ENCODE results near the gene WIPI1. TPM values are rescaled to one million over a fixed set of nuclear protein-coding genes. Genes with fewer than 3 reads are reported as not detected.

WIPI1 gene
- total RNA-seq, 4 donors from 2014 or later, result 71.4 to 131 (median 77.2) TPM

DNA sequence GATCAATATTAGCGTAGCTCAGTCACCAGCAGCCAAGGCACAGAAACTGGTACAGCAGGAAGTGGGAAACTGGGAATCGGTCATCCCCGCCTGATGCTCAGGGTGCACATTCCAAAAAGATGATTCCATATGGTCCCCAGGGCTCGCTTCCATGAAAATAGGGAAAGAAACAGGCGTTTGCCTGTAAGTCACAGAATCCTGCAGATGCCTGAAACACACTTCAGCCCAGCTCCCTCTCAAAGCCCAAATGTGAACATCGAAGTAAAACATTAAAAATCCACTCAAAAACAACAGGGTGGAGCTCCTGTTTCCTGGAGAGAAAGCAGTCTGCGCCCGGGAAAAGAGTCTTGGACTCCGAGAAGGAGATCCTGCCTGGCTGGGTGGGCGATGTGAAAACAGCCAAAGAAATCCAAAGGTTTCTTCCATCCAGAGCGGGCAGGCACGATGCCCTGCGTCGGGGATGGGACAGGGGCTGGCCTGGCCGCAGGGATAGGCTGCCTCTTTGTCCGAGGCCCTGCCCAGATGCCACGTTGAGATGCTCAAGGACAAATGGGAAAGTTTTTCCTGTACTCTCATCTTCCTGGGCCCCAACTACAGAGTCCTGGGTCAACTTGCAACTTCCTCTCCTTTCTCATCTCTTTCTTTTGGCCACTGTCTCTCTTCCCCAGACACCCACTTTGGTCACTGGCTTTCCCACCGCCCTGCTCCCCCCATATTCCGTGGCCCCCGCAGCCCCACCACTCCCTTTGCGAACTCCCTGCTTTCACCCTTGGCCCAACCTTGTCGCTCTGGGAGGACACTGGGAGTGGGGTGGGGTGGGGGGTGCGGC lies 743 bp downstream of the WIPI1 start:
- peak in 1 of 2 donors; percentile 64 for TF ChIP-seq EP300 (IDR thresholded peaks at IDR 0.05)
- TF ChIP-seq, protein P1, sequence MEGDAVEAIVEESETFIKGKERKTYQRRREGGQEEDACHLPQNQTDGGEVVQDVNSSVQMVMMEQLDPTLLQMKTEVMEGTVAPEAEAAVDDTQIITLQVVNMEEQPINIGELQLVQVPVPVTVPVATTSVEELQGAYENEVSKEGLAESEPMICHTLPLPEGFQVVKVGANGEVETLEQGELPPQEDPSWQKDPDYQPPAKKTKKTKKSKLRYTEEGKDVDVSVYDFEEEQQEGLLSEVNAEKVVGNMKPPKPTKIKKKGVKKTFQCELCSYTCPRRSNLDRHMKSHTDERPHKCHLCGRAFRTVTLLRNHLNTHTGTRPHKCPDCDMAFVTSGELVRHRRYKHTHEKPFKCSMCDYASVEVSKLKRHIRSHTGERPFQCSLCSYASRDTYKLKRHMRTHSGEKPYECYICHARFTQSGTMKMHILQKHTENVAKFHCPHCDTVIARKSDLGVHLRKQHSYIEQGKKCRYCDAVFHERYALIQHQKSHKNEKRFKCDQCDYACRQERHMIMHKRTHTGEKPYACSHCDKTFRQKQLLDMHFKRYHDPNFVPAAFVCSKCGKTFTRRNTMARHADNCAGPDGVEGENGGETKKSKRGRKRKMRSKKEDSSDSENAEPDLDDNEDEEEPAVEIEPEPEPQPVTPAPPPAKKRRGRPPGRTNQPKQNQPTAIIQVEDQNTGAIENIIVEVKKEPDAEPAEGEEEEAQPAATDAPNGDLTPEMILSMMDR (IDR thresholded peaks at IDR 0.05), result peak in 1 of 5 experiments; percentile 3
- TF ChIP-seq POLR2A (IDR thresholded peaks at IDR 0.05), result peak; percentile 26 to 39
- peaks cover 0 to 11% (median 0%) of the 10 kb centered on the region in 3 donors for H3K36me3 ChIP-seq
- H3K9me3 ChIP-seq, result no peaks in the 10 kb centered on the region
- 4 to 8% methylated on average over 23 of the region's 23 CpGs for WGBS, 2 donors
- H3K4me1 ChIP-seq, result peaks cover 0 to 57% (median 32%) of the 10 kb centered on the region in 4 donors
- peak; percentile 80 to 82 for DNase-seq (ENCODE audit: low spot score in 2 of 2)
- peak overlapping the region; percentile 97 to 99 (median 98) for H3K27ac ChIP-seq
- H3K27me3 ChIP-seq, result no peaks in the 10 kb centered on the region
- H3K4me3 ChIP-seq, result peak overlapping the region; percentile 68 to 94 (median 85)

DNA sequence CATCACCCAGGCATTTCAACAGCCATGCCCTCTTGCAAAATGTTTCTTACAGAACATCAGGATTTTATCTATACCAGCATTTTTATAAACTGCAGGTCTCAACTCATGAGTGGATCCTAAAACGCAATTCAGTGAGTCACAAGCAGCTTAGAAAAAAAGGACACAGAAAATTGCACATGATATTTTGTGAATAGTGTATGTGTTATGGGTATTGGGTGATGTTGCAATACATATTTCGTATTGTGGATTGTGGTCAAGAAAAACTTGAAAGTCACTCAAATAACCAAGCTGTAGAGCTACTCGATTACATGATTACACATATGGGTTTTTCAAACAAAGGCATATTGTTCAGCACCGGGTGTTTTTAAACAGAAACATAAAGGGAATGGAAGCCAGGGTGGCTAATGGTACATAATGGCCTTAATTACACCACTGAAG lies 1.4 kb downstream of the WIPI1 start:
- 12% methylated on average over 4 of the region's 4 CpGs for WGBS, 2 donors
- peak overlapping the region; percentile 68 to 94 (median 85) for H3K4me3 ChIP-seq
- H3K4me1 ChIP-seq, result peaks cover 0 to 60% (median 34%) of the 10 kb centered on the region in 4 donors
- peaks cover 0 to 15% (median 0%) of the 10 kb centered on the region in 3 donors for H3K36me3 ChIP-seq
- no peak for DNase-seq (ENCODE audit: low spot score in 2 of 2)
- H3K9me3 ChIP-seq, result no peaks in the 10 kb centered on the region
- TF ChIP-seq, protein P1 (IDR thresholded peaks at IDR 0.05), result peak in 1 of 5 experiments; percentile 7
- TF ChIP-seq EP300 (IDR thresholded peaks at IDR 0.05) (peak; percentile 77 to 85), POLR2A (IDR thresholded peaks at IDR 0.05) (no peak)
- H3K27me3 ChIP-seq, result no peaks in the 10 kb centered on the region
- peak overlapping the region; percentile 97 to 99 (median 98) for H3K27ac ChIP-seq

DNA sequence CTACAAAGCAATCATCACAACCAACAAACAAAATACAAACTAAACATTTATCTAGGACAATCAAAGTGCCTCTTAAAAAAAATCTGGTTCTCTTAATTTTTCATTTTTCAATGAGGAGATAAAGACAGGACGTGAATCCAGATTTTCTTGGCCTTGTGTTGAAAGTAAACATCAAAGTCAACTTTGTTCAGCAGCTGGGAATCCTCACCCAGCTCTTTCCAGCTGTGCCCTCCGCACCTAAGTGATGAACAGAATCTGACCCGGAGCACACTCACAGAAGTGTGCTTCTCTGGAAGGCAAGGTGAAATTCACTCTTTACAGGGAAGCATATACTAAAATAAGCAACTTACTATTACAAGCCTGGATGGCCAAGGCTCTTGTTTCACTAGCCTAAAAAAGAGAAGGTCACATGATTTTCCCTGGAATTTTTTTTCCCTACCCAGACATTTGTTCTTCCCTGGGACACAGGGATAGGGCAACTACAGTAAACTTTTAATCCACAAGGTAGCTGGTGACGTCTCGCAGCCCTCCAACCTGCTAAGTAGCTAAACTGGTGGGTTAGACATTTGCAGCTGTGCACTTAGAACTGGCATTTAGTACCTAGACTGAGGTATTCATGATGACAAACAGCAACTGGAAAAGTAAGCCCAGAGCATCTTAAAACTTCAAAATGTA lies 3.2 kb downstream of the WIPI1 start:
- Histone ChIP-seq H3K36me3 (peaks cover 0 to 33% (median 13%) of the 10 kb centered on the region in 3 donors), H3K27ac (peak overlapping the region; percentile 40 to 99 (median 98)), H3K9me3 (no peaks in the 10 kb centered on the region), H3K27me3 (no peaks in the 10 kb centered on the region), H3K4me3 (no peak overlapping the region), H3K4me1 (peaks cover 0 to 60% (median 34%) of the 10 kb centered on the region in 4 donors)
- no peak for TF ChIP-seq EP300 (IDR thresholded peaks at IDR 0.05)
- TF ChIP-seq, protein P1 (IDR thresholded peaks at IDR 0.05), result no peak
- no peak for TF ChIP-seq POLR2A (IDR thresholded peaks at IDR 0.05)
- no peak for DNase-seq (ENCODE audit: low spot score in 2 of 2)
- 77% methylated on average over 5 of the region's 5 CpGs for WGBS, 2 donors

DNA sequence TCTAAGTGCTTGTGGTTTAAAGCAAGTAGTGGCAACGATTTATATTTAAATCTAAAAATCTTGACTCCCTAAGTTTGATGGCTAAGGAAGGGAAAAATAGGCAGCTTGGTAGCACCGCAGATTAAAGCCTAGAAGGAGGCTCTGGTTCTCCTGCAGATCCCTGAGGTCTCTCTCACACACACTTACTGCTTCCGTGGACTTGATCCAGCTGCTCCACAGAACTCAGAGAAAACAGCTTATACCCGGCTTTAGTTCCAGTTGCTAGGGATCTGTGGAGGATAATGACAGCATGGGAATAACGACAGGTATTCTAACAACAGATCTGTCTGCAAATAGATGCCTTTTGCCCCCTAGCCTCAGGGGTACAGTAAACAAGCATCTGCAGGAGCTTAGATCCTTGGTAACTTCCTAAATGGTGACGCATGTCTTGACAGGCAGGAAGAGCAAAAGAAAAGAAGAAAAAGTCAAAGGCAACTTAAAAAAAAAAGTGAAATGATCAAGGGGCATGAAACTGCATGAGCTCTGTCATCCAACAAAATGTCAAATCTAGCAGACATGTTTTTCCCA lies 4.5 kb downstream of the WIPI1 start:
- TF ChIP-seq, protein P1 (IDR thresholded peaks at IDR 0.05), result no peak
- TF ChIP-seq POLR2A (IDR thresholded peaks at IDR 0.05) (no peak), EP300 (IDR thresholded peaks at IDR 0.05) (no peak)
- no peaks in the 10 kb centered on the region for H3K27me3 ChIP-seq
- H3K36me3 ChIP-seq, result peaks cover 0 to 46% (median 15%) of the 10 kb centered on the region in 3 donors
- H3K27ac ChIP-seq, result peak overlapping the region in 3 of 4 donors; percentile 97 to 99 (median 99)
- H3K4me3 ChIP-seq, result no peak overlapping the region
- no peak for DNase-seq (ENCODE audit: low spot score in 2 of 2)
- WGBS, 2 donors, result 61 to 69% methylated on average over 6 of the region's 6 CpGs
- H3K9me3 ChIP-seq, result no peaks in the 10 kb centered on the region
- H3K4me1 ChIP-seq, result peaks cover 0 to 51% (median 34%) of the 10 kb centered on the region in 4 donors

Measured in tibial nerve (tissue), 4 donors.